AG09319 (cell line): ENCODE data around the gene ARHGDIG.
"Not testable (repeated sequence)": the region's sequence is repeated elsewhere in the genome, so short reads cannot be mapped to it uniquely, and the experiment has no call there.

Experiments
- DNase-seq: peaks from one replicate; pipeline ENCODE4 v3.0.0-alpha.2; 2010; ENCODE audit warnings: low read depth; ENCODE audit errors: extremely low read depth
- TF ChIP-seq, protein P1 (sequence below): IDR thresholded peaks from 2 replicates; pipeline ENCODE4 v1.5.1; 2011; ENCODE audit warnings: low read depth, mild to moderate bottlenecking, inconsistent platforms, low read length, moderate library complexity

Gene ARHGDIG

DNA sequence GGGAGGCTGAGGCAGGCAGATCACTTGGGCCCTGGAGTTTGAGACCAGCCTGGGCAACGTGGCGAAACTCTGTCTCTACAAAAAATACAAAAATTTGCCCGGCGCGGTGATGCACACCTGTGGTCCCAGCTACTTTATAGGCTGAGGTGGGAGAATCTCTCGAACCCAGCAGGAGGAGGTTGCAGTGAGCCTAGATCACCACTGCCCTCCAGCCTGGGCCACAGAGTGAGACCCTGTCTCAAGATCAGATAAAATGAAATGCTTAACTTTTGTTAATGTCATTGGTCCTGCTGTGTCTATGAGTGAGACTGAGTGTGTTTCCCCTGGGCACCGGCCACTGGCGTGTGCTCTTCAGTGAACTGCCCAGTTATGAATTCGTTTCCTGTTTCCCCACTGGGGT lies 35.3 kb upstream of the ARHGDIG start:
- TF ChIP-seq, protein P1, sequence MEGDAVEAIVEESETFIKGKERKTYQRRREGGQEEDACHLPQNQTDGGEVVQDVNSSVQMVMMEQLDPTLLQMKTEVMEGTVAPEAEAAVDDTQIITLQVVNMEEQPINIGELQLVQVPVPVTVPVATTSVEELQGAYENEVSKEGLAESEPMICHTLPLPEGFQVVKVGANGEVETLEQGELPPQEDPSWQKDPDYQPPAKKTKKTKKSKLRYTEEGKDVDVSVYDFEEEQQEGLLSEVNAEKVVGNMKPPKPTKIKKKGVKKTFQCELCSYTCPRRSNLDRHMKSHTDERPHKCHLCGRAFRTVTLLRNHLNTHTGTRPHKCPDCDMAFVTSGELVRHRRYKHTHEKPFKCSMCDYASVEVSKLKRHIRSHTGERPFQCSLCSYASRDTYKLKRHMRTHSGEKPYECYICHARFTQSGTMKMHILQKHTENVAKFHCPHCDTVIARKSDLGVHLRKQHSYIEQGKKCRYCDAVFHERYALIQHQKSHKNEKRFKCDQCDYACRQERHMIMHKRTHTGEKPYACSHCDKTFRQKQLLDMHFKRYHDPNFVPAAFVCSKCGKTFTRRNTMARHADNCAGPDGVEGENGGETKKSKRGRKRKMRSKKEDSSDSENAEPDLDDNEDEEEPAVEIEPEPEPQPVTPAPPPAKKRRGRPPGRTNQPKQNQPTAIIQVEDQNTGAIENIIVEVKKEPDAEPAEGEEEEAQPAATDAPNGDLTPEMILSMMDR = no peak
- no peak for DNase-seq

DNA sequence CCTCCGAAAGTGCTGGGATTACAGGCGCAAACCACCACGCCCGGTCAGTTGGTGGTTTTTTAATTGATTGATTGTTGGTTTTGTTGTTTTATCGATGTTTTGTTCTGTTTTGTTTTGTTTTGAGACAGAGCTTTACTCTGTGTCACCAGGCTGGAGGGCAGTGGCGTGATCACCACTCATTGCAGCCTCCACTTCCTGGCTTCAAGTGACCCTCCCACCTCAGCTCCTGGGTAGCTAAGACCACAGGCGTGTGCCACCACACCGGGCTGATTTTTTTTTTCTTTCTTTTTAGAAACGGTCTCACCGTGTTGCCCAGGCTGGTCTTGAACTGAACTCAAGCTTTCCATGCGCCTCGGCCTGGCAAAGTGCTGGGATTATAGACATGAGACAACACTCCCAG lies 33.4 kb upstream of the ARHGDIG start:
- no peak for DNase-seq
- TF ChIP-seq, protein P1 = no peak

DNA sequence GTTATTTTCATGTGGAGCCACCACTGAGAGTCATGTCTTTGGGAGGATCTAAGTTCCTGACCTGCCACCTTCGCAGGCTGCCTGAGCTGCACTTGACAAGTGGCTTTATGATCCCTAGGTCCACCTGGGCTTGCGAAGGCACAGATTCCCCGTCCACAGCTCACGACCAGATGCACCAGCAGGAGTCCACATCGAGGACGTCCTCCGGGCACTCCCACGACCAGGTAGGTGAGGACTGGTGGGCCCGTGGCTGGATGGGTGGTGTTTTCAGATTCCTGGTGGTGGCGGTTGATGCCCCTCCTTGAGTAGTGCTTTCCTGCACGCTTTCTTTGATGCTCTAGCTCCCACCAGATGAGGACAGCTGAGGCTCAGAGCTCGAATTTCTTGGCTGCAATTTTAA lies 31.0 kb upstream of the ARHGDIG start:
- no peak for DNase-seq
- TF ChIP-seq, protein P1 = no peak

DNA sequence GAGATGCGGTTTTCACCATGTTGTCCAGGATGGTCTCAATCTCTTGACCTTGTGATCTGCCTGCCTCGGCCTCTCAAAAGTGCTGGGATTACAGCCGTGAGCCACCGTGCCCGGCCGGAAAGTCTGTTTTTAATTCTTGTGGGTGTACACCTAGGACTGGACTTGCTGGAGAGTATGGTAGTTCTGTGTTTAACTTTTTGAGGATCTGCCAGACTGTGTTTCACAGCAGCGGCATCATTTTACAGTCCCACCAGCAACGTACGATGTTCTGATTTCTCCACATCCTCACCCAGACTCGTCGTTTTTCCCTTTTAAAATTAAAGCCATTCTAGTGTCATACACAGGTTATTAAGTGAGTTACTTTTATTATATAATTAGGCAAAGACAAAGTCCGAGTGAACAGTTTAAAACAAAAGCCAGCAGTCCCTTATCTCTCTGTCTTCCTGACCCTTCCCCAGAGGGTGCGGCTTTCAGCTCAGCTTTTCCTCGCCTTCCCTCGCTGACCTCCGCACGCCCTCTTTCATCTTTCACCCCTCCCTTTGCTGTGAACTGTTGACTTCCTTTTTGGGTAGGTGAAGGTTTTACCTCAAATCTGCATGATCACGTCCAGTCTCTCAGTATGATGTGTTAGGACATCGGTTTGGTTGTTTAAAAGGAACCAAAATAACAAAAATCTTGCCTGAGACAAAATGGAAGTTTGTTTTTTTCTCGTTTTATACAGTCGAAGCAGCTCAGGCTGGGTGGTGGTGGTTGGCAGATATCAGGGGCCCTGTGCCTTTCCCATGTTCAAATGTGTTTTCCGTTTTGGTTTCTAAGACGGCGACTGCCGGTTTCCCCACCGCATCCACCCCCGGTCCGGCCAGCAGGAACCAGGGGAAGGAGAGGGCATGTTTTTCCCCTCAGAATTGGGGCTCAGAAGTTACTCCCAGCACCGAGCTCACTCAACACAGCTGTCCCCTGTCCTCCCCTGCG lies 27.7 kb upstream of the ARHGDIG start:
- TF ChIP-seq, protein P1 = no peak

DNA sequence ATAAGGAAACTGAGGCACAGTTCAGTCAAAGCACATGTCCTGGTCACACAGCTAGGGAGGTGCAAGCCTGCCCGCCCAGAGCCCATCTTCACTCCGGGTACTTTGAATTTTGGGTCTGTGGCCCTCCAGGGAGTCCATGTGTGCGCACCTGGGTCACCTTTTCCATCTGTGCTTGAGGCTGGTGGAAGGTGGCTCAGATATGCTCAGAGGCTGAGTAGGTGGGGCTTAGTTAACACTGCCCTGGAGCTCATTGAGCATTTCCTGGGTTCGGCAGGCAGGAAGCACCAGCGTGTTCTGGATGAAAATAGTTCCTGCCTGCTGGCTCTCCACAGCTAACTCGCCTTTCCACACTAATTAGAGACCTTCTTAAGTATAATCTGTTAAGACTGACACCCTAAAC lies 26.6 kb upstream of the ARHGDIG start:
- DNase-seq = no peak
- TF ChIP-seq, protein P1 = no peak

More for the DNA sequence above, 27.7 kb upstream of the ARHGDIG start:
- DNase-seq = no peak

DNA sequence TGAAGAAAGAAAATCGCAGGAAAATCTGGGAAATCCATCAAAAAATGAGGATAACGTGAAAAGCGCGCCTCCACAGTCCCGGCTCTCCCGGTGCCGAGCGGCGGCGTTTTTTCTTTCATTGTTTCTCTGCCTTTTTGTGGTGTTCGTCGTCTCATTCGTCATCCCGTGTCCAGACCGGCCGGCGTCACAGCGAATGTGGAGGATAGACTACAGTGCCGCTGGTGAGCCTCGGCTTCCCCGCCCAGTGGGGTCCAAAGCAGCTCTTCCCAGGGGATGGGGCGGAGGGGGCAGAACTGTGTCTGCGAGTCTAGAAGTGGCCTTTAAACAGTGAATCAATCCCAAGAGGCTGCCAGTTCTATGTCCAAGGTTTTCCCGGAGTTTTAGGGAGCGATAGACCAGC lies 25.9 kb upstream of the ARHGDIG start:
- DNase-seq = no peak
- TF ChIP-seq, protein P1 = no peak

DNA sequence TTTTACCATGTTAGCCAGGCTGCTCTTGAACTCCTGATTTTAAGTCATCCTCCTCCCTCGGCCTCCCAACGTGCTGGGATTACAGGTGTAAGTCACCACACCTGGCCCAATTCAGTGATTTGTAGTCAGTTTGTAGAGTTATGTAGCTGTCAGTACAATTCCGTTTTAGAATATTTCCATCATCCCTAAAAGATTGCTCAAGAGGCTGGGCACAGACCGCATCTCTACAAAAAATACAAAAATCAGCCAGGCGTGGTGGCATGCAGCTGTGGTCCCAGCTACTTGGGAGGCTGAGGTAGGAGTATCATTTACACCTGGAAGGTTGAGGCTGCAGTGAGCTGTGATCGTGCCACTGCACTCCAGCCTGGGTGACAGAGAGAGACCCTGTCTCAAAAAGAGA lies 25.2 kb upstream of the ARHGDIG start:
- DNase-seq = no peak
- TF ChIP-seq, protein P1 = no peak

DNA sequence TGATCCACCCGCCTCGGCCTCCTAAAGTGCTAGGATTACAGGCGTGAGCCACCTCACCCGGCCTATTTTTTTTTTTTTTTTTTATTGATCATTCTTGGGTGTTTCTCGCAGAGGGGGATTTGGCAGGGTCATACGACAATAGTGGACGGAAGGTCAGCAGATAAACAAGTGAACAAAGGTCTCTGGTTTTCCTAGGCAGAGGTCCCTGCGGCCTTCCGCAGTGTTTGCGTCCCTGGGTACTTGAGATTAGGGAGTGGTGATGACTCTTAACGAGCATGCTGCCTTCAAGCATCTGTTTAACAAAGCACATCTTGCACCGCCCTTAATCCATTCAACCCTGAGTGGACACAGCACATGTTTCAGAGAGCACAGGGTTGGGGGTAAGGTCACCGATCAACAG lies 22.3 kb upstream of the ARHGDIG start:
- DNase-seq = not testable (repeated sequence)
